ENCODE data around the gene RARRES1.

RARRES1 gene

GRCh38 chr3:158765518-158766205, 33.4 kb upstream of the RARRES1 start:
- DNase-seq (ENCODE audit: low spot score): no peak

DNA sequence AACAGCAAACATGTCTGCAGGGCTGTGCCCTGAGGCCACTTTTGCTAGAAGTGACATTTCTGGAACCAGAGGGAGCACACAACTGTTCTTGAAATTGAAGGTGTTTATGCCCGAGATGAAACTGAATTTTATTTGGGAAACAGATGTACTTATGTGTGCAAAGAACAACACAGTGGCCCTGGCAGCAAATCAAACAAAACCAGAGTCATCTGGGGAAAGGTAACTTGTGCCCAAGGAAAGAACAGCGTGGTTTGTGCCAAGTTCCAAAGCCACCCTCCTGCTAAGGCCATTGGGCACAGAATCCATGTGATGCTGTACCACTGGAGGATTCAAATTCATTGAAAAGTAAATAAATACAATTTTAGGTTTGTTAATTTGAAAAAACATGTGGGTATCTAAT, 31.2 kb upstream of the RARRES1 start:
- DNase-seq (ENCODE audit: low spot score): no peak

DNA sequence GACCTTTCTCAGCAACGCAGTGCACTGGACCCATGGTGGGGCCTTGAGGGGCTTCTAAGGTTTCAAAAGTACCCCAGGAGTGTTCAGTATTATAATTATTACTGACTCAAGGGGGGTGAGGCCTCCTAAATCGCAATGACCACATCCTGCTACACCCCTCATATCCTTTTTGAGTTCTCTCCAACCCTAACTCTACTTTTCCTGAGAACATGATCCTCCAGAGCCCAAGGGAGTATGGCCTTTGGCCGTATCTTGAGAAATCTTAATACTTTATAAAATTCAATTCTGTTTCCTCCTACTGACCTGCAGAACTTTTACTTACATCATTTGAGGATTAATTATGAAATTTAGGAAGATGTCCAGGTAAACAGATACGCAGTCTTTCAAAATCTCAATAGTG, 30.4 kb upstream of the RARRES1 start:
- no peak for DNase-seq (ENCODE audit: low spot score)

DNA sequence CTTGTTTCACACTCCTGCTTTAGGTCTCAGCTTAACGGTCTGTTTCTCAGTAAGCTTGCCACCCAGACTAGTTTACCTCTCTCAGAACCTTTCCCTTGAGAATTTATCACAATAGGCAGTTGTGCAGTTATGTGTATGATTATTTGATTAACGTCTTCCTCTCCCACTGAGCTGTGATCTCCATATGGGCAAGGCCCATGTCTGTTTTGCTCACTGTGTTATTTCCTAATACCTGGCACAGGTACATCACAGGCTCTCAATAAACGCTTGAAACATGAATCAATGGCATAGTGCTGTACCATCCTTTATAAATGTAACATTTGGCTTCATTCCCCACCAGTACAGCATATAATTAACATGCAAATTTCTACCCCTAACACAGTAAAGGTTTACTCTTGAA, 29.1 kb upstream of the RARRES1 start:
- no peak for DNase-seq (ENCODE audit: low spot score)

- DNase-seq (ENCODE audit: low spot score): no peak
These were observed 23.2 kb upstream of the RARRES1 start for GRCh38 chr3:158755421-158755820.

- DNase-seq (ENCODE audit: low spot score): no peak
These were observed 21.6 kb upstream of the RARRES1 start for GRCh38 chr3:158753854-158754253.

DNA sequence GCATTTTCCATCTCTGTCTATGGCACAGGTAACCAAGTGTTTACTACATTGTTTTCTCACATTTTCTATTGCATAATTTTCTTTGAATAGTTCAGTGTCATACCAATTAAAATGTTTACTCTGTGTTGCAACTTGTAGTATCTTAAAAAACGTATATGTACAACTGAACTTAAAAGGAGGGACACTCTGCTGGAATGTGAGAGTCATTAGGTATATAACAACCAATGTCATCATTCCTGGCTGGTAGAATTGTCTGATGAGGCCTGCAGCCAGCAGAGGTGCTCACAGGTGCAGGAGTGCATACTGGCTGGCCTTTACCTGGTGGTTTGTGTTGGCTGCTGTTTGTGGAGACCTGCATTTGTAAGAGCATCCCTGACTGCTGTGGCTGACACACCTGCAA, 19.1 kb upstream of the RARRES1 start:
- DNase-seq (ENCODE audit: low spot score): no peak

- DNase-seq (ENCODE audit: low spot score): no peak
These were observed 17.8 kb upstream of the RARRES1 start for GRCh38 chr3:158750016-158750415.

DNA sequence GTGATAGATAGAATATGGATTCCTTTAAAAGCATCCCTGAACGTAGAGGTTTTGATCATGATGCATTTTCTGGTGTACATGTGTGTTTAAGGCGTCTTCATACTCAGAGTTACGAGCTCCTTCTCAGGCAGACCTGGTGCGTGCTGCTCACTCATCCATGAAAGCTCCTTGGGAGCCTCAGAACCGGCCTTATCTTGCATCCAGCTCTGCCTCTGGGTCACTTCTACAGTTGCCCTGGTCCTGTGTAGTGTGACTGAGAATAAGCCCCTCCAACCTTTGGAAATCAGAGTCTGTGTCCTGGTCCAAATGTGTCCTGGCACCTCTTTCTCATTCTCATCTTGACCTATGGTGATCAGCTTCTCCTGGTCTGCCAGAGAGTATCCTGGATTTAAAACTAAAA, 17.3 kb upstream of the RARRES1 start:
- no peak for DNase-seq (ENCODE audit: low spot score)

DNA sequence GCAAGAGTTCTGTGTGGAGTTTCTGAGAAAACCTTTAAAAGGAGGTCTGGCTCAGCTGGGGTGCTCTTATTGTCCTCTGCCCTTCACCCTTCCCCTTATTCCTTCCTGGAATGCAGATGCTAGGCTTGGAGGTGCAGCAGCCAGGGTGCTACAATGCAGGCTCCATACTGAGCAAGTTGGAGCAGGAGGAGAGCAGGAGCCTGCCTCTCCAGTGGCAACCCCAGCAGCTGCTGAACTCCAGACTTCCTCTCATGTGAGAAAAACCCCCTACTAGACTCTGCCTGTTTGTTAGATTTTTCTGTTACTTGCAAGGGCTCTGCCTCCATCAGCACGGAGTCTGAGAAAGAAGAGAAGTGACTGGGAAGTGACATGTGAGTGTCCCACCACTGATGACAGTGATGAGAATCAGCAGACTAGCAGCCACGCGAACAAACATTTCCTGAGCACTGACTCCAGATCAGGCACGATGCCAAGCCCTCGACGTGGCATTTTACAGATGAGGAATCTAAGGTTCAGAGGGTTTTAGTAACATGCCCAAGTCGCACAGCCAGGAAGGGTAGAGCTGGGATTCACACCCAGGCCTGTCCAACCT, 16.1 kb upstream of the RARRES1 start:
- no peak for DNase-seq (ENCODE audit: low spot score)

- no peak for DNase-seq (ENCODE audit: low spot score)
These were observed 15.2 kb upstream of the RARRES1 start for GRCh38 chr3:158747417-158747816.

DNA sequence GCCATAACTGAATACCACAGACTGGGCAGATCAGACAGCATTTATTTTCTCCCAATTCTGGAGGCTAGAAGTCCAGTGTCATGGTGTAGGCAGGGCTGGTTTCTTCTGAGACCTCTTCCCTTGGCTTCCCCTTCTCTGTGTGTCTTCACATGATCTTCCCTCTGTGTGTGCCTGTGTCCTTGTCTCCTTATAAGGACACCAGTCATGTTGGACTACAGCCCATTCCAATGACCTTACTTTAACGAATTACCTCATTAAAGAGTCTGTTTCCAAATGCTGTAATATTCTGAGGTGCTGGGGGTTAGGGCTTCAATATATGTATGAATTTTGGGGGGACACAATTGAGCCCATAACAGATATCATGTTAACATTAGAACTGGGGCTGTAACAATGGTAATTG, 13.3 kb upstream of the RARRES1 start:
- no peak for DNase-seq (ENCODE audit: low spot score)

DNA sequence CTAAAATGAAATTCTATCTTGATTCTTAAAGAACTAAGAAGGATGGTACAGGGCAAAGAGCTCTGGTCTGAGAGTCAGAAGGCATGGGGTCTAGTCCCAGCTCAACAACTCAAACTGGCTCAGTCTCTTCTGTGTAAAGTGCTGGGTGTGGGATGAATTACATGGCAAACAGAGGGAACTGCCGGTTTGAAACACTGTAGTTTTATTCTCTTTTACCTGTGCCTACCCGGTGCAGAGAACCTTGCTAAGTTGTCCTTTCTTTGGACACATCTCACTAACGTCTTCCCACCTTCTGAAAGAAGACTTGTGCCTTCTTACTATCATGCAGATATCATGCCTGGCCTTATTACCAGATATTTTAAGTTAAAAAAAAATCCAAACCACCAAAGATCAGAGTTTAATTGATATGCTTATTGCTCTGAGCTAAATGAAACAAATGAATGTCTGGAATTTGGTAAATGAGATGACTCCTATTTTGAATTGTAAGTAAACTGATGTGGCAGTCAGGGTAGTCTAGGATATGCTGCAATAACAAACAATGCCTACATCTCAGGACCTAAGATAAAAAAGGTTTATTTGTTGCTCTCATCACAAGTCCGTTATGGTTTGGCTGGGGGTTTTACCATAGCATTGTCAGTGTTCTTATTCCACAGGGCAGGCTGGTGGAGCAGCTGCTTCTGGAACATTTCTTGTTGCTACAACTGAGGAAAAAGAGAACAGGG, 12.5 kb upstream of the RARRES1 start:
- no peak for DNase-seq (ENCODE audit: low spot score)

DNA sequence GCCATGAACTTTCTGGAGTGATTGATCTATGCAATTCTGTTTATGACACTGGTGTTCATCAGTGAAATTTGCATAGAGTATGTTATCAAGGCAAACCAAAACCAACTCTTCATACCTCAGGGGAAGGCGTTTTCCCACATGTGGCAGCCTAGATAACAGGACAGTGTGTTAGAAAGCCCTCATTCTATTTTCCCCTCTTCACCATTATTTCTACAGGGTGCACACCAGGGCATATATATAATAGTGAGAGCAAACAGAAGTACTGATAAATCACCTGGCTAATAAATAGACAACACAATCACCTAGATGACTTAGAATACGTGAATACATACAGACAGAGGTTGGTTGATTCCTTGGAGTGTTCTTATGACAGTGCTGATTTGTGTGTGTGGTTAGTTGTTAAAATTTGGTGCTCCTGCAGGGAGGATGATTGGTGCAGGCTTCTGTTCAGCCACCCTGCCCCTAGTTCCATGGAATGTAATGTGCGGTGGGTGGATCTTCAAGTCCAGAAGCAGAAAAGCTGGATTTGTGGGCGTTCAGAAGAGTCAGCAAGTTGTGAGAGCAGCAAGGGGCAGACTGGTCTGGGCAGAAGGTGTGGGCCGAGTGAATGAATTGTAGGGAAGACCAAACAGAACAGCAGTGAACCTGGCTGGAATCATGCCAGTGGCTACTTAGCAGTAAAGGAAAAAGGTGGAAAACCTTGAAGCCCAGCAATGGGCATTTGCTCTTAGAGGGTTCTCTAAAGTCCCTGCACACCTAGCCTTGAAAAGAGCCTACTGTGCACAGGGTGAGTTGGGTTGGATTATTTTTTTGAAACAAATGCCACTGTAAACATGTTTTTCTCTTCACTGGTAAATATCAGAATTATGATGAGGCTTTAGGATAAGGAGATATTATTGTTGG, 11.7 kb upstream of the RARRES1 start:
- DNase-seq (ENCODE audit: low spot score): no peak

DNA sequence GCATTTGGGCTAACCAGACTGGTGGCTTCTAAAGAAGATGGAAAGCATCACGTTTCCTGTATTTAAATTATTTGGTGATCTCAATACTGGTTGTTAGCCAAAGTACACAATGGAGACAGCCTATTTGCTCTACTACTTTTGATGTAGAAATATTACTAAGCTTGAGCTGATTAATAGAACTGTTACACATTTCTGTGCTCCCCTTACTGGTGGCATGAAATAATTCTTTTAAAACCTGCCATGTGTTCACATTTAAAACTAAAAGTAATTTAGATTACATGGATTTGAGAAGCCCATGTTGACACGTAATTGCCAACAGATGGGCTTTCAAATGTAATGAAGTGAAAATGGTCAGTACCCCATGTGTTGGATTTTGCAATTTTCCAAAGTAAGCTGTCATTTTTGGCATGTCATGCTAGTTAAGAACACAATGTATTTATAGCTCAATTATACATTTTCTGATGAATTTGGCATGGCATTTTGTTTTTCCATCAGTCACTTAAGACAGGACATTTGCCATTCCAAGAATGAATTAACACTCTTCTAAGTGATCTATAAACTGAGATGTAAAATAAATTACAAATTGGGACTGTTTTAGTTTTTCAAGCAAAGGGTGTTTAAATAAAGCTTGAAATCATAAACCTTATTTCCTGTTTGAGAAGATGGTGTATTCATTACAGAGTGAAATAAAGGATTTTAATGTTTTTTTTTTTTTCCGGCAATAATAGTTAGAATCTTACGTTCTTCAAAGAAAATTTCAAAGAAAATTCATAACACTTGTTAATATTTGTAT, 10.8 kb upstream of the RARRES1 start:
- DNase-seq (ENCODE audit: low spot score): no peak

GRCh38 chr3:158739661-158740060, 7.4 kb upstream of the RARRES1 start:
- DNase-seq (ENCODE audit: low spot score): no peak

DNA sequence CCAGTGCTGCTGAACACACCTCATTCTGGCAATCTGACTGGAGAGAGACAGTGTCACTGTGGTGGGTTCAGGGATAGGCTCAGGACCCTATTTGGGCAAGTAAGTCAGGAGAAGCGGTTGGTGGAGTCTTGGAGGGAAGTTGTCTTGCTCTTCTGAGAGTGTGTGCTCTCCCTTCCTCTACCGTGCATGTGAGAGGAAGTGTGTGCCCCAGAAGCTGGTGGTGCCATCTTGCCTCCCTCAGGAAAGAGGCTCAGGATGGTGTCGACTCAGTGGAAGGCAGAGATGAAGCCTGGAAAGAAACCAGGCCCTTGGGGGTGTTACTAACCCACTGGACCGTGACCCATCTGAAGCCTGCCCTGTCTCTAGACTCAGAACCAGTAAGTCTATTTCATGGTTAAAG, 6.8 kb upstream of the RARRES1 start:
- DNase-seq (ENCODE audit: low spot score): no peak

DNA sequence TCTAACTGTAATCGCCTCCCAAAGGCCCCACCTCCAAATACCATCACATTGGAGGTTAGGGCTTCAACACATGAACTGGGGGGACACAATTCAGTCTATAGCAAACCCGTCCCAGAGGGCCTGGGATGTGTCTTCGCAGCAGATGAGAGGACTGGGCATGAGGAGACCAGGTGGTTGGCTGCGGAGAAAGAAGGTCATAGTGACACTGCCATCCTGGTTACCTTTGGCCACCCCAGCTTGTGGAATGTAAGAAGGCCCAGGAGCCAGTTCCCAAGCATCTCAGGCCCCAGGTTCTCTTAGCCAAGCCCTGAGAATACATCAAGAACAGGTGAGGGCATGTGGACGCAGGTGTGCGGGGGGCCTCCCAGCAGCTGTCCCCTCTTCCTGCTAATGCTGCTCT, 6.4 kb upstream of the RARRES1 start:
- no peak for DNase-seq (ENCODE audit: low spot score)

DNA sequence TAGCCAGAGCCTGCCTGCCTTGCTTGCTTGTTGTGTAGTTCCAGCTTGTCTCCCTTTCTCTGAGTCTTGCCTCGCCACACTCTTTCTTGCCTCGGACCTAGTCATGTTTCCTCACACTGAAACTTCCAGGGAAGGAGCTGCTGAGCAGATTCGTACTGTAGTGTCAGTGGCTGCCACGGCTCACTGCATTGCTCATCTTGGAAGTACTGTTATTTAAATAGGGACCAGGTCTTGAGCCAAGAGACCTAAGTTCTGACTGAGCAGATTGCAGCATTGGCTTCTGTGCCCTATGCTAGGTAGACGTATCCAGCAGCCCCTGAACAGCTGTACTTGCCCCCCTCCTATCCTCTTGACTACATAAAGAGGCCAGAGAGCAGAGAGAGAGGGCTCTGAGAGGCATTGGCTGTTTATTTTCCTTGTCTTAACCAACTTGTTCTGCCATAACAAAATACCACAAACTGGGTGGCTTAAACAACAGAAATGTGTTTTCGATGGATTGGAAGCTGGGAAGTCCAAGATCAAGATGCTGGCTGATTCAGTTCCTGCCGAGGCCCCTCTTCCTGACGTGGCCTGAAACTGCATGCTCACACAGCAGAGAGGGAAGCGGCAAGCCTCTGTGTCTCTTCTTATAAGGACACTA, 5.8 kb upstream of the RARRES1 start:
- no peak for DNase-seq (ENCODE audit: low spot score)

- DNase-seq (ENCODE audit: low spot score): no peak
These were observed 5.2 kb upstream of the RARRES1 start for GRCh38 chr3:158737410-158737809.

Measured in iPS-NIHi11 (cell line).